GM12875 (cell line): ENCODE results near the gene CD180.

Experiments used
- H3K4me3 ChIP-seq: one replicate; pipeline ENCODE4 v1.5.1; 2011; ENCODE audit warnings: low read depth, low read length, control low read depth
- CTCF ChIP-seq: IDR thresholded peaks from 2 replicates; pipeline ENCODE4 v1.5.1; 2011; ENCODE audit warnings: low read depth, mild to moderate bottlenecking, control low read depth, inconsistent platforms, low read length, moderate library complexity, borderline replicate concordance; ENCODE audit not compliant: insufficient read depth

CD180 gene

DNA sequence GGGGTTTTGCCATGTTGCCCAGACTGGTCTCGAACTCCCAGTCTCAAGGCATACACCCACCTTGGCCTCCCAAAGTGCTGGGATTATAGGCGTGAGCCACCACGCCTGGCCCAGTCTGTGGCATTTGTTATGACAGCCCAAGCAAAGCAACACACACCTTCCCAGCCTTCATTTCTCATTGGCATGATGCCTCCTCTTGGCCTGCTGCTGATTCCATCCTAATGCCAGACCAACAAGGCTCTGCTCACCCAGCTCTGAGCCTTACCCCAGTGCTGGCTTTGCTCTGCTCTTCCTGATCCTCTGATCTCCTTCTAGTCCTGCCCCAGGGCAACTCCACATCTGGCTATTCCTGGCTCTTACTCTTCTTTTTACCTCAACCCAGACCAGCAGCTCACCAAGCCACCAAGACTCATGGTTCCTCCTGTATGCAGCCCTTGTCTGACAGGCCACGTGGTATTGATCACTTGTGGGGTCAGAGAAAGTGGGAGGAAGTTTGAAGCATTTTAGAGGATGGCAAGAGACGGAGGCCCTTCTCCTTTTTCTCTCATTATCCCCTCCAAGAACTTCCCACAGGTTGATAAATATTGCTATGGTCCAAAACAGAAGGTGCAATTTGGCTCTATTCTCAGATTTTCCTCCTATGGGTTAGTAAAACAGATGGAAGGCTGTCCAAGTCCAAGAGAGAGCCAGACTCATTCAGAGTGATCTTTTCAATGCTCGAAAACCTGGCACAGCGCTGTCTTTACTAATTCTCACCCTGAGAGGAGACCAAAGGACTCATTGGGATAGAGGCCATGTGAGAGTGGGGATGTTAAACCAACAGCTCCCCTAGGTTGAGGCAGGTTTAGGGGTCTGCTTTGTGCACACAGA, 958 bp downstream of the CD180 start:
- no peak overlapping the region for H3K4me3 ChIP-seq
- no peak for TF ChIP-seq CTCF

DNA sequence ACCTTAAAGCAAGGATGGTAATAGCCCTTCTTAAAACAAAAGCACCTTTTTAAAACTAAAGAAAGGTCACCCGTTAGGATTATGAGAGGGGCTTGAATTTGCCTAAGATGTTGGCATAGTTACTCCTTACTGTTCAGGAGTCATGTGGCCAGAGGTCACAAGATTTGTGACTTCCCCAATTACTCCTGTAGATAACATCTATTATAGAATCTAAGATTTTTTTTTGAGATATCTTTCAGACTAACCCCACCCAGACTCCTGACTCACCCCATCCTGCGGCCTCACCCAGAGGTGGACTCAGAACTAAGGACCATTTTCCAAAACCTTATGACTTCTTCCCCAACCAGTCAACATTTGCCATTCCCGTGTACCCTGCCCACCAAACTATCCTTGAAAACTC, 2.4 kb downstream of the CD180 start:
- no peak for TF ChIP-seq CTCF
- no peak overlapping the region for H3K4me3 ChIP-seq

GRCh38 chr5:67193439-67193807, 3.2 kb downstream of the CD180 start:
- no peak for TF ChIP-seq CTCF
- no peak overlapping the region for H3K4me3 ChIP-seq

- H3K4me3 ChIP-seq, result no peak overlapping the region
- no peak for TF ChIP-seq CTCF
Measured at GRCh38 chr5:67192719-67193438, 3.7 kb downstream of the CD180 start.

GRCh38 chr5:67190861-67191260, 5.7 kb downstream of the CD180 start:
- H3K4me3 ChIP-seq, result no peak overlapping the region
- TF ChIP-seq CTCF, result no peak

DNA sequence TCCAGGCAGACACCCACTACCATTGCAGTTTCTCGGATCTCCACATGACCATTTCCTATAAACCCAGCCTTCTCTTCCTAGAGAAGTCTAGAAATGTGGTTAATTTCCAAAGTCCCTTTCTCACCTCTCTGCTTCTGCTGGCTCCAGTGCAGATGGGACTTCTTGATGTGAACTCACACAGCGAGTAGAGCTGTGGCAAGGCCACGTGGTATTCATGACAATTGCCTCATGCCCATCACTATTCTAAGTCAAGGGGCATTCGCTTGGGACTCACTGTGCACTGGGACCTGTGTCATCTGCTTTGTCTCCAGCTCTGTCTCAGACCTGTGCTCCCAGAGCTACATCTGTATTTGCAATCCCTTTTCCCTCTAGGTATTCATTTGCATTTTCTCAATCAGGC, 6.2 kb downstream of the CD180 start:
- no peak for TF ChIP-seq CTCF

DNA sequence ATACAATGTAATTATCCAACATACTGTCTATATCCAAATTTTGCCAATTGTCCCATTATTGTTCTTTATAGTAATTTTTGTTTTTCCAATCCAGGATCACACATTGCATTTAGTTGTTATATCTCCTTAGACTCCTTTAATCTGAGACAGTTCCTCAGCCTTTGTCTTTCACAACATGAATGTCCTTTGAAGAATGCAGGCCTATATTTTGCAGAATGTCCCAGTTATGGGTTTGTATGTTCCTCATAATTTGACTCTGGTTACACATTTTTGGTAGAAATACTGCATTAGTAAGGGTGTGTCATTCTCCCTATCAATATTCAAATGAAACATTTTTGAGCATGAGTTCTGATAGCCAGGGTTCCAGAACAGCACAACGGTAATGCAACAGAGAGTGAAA, 6.7 kb downstream of the CD180 start:
- no peak for TF ChIP-seq CTCF
- H3K4me3 ChIP-seq, result no peak overlapping the region

More for the DNA sequence above, 6.2 kb downstream of the CD180 start:
- no peak overlapping the region for H3K4me3 ChIP-seq
